ENCODE data around the gene INAFM1.

The INAFM1 gene

DNA sequence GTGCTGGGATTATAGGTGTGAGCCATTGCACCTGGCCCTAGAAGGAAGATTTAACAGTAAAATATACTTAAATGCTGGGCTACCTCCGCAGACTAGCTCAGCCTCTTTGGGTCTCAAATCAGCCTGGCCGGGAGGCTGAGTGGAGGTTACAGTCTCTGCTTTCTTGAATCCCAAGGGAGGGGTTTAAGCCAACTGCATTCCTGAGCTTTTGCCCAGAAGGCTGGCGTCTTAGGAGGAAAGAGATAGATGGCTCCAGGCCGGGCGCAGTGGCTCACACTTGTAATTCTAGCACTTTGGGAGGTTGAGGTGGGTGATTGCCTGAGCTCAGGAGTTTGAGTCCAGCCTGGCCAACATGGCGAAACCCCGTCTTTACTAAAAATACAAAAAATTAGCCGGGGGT, 34.4 kb downstream of the INAFM1 start:
- in situ Hi-C loops (cut with MboI; ENCODE audit: low sequenced_read_pairs) = no loop called here

DNA sequence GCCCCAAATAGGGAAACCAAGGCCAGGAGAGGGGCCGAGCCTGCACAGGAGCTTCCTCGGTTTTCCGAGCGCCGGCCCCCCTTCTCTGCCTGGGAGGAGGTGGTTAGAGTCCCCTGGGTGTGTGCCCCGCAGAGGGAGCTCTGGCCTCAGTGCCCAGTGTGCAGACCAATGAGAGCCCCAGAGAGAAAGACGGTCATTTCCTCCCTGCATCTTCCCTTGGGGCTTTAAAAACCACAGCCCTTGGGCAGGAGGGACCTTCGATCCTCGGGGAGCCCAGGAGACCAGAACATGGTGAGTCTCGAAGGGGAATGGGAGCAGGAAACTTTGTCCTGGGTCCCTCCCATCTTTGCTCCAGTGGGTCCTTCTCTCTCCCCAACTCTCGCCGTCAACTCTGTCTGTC, 34.9 kb downstream of the INAFM1 start, which contains the start of gene C5AR1:
C5AR1 (plus strand) TSS at position 254 of the 400 bp plus-strand sequence; CDS start at position 289, 35 bp downstream.
- in situ Hi-C loops (cut with MboI; ENCODE audit: low sequenced_read_pairs) = no loop called here

DNA sequence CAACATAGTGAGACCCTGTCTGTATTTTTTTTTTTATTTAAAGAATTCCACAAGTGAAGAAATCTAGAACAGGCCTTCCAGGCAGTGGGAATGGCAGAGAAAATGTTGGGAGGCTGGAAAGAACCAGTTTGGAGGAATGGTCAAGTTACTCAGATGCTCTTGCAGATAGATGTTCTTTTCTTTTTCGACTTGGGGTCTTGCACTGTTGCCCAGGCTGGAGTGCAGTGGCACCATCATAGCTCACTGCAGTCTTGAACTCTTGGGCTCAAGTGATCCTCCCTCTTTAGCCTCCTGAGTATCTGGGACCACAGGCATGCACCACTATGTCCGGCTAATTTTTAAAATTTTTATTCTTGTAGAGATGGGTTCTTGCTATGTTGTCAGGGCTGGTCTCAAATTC, 35.6 kb downstream of the INAFM1 start:
- in situ Hi-C loops (cut with MboI; ENCODE audit: low sequenced_read_pairs) = no loop called here

DNA sequence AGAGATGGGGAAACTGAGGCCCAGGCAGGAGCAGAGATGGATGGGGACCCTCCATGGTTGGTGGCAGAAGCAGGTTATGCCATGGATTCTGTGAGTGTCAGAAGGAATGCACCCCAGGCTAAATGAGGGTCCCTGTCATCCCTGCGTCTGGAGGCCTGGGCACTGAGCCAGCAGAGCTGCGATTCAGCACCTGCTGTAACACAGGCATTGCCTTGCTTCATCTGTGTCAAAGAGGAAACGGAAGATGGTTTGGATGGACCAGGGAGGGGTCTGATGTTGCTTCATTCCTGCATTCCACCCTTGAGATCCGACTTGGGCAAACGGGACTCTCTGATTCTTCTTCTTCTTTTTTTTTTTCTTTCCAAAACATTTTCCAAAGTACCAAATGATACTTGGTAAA, 36.1 kb downstream of the INAFM1 start:
- in situ Hi-C loops (cut with MboI; ENCODE audit: low sequenced_read_pairs) = no loop called here

DNA sequence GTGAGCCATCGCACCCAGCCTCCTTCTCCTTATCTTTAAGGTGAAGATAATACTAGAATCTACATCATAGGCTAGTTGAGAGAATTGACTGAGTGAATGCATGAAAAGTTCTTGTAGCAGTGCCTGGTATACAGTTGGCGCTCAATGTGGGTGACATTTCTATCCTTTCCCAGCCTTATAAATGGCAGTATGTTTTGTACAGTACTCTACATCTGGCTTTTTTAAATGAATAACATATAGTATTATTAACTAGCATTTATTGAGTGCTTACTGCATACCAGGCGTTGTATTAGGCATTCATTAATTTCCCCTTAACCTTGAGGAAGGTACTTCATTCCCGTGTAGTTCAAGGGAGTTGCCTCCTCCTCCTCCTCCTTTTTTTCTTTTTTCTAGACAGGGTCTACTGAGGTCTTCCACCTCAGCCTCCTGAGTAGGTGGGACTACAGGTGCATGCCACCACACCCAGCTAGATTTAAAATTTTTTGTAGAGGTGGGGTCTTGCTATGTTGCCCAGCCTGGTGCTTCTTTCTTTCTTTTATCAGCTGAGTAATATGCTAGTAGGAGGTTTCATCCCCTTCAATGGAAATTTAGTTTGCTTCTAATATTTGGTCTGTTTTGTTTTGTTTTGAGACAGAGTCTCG, 37.8 kb downstream of the INAFM1 start:
- in situ Hi-C loops (cut with MboI; ENCODE audit: low sequenced_read_pairs) = no loop called here

DNA sequence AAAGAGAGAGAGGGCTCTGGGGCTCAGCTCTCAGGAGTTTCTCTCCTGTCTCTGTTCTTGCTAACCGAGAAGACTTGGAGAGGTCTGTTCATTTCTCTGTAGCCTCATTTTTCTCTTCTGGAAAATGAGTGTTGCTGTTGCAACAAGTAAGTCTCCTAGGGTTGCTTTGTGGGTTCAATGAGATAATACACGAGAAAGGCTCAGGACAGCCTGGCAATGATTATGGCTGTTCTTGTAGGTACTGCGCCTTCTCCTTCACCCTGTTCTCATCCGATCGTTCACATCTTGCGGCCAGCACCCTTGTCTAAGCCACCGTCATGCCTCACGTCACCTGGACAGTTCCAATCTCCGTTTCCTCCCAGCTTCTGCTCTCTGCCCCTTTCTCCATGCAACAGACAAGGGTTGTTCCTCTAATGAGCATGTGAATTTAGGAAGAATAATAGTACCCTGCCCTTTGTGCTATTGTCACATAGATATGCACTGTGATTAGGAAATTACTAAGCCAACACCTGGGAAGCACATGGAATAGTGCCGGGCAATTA, 39.1 kb downstream of the INAFM1 start:
- in situ Hi-C loops (cut with MboI; ENCODE audit: low sequenced_read_pairs) = no loop called here

DNA sequence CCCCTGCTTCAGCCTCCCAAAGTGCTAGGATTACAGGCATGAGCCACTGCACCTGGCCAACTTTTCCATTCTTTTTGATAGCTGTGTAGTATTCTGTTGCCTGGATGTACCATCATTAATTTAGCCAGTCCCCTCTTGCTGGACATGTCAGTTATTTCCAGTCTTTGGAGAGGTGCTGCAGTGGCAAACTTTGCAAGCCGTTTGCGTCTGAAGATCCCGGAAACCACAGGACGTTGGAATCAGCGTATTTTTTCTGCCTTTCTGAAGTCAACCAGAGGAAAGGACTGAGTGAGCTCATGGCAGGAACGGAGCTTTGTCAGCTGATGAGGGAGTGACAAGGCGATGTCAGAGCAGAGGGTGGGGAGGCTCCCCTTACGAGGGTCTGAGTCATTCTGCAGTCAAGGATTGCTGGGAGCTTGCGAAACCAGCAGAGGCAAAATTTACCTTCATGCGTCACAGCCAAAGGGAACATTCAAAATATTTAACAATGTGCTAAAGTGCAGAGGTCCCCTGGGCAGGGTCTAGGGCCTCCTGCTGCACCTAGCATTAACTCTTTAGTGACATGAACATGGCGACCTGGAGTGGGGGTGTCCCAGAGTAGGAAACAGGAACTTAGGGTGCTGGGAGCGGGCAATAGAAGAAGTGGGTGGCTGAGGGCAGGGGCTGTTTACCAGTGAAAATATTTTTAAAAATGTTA, 40.6 kb downstream of the INAFM1 start:
- in situ Hi-C loops (cut with MboI; ENCODE audit: low sequenced_read_pairs) = no loop called here

DNA sequence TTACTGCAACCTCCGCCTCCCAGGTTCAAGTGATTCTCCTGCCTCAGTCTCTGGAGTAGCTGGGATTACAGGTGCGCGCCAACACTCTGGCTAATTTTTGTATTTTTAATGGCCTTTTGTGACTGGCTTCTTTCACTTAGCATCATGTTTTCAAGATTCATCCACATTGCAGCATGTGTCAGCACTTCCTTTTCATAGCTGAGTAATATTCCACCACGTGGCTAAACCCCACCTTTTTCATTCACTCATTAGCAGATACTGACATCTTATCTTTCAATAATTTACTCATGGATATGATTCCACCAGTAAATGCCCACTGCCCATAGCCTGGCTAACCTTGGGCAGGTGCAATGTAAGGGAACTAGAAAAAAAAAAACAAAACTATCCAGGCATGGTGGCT, 41.8 kb downstream of the INAFM1 start:
- in situ Hi-C loops (cut with MboI; ENCODE audit: low sequenced_read_pairs) = no loop called here

DNA sequence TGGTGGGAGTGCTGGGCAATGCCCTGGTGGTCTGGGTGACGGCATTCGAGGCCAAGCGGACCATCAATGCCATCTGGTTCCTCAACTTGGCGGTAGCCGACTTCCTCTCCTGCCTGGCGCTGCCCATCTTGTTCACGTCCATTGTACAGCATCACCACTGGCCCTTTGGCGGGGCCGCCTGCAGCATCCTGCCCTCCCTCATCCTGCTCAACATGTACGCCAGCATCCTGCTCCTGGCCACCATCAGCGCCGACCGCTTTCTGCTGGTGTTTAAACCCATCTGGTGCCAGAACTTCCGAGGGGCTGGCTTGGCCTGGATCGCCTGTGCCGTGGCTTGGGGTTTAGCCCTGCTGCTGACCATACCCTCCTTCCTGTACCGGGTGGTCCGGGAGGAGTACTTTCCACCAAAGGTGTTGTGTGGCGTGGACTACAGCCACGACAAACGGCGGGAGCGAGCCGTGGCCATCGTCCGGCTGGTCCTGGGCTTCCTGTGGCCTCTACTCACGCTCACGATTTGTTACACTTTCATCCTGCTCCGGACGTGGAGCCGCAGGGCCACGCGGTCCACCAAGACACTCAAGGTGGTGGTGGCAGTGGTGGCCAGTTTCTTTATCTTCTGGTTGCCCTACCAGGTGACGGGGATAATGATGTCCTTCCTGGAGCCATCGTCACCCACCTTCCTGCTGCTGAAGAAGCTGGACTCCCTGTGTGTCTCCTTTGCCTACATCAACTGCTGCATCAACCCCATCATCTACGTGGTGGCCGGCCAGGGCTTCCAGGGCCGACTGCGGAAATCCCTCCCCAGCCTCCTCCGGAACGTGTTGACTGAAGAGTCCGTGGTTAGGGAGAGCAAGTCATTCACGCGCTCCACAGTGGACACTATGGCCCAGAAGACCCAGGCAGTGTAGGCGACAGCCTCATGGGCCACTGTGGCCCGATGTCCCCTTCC, 45.5 kb downstream of the INAFM1 start:
- in situ Hi-C loops (cut with MboI; ENCODE audit: low sequenced_read_pairs) = no loop called here

DNA sequence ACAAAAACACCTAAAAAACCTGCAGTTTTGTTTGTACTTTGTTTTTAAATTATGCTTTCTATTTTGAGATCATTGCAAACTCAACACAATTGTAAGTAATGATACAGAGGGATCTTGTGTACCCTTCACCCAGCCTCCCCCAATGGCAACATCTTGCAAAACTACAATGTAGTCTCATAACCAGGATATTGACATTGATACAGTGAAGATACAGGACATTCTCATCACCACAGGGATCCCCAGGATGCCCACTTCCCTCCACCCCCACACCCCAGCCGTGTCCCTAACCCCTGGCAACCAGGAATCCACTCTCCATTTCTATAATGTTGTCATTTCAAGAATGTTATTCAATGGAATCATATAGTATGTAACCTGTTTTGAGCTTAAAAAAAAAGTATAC, 46.9 kb downstream of the INAFM1 start:
- in situ Hi-C loops (cut with MboI; ENCODE audit: low sequenced_read_pairs) = no loop called here

DNA sequence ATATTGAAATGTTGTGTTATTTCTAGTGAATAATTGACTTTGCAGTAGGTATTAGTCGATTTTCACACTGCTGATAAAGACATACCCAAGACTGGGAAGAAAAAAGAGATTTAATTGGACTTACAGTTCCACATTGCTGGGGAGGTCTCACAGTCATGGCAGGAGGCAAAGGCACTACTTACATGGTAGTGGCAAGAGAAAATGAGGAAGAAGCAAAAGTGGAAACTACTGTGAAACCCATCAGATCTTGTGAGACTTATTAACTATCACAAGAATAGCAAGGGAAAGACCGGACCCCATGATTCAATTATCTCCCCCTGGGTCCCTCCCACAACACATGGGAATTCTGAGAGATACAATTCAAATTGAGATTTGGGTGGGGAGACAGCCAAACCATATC, 47.4 kb downstream of the INAFM1 start:
- in situ Hi-C loops (cut with MboI; ENCODE audit: low sequenced_read_pairs) = no loop called here

DNA sequence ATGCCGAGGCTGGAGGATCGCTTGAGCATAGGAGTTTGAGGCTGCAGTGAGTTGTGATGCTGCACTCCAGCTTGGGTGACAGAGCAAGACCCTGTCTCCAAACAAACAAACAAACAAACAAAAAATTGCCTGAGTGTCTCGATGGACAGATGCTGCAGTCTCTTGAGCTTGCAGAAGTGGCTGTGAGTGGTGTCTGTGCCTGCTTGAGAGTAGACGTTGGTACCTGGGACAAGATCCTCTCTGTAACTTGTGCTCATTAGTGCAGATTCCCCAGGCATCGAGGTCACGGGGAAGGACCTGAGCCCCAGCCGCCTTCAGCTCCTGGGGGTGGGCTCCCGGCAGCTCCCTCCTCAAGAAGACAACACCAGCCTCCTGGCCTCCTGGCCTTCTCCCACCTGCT, 48.7 kb downstream of the INAFM1 start:
- in situ Hi-C loops (cut with MboI; ENCODE audit: low sequenced_read_pairs) = no loop called here

DNA sequence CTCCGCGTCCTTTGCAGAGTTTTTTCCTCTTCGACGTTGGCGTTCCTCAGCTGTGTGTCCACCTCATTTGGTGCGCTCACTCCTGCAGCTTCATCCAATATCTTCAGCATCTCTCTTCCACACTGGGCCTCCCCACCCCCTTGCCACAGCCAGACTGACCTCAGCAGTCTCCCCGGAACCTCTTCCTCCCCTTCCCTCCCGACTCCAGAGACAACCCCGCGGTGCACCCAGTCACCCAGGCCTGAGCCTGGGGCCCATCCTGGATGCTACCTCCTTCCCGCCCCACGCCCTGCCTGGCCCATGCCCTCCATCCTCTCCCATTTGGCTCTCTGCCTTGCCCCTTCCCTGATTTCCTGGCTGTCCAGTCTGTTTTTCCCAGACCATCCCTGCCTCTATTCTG, 49.2 kb downstream of the INAFM1 start:
- in situ Hi-C loops (cut with MboI; ENCODE audit: low sequenced_read_pairs) = no loop called here

DNA sequence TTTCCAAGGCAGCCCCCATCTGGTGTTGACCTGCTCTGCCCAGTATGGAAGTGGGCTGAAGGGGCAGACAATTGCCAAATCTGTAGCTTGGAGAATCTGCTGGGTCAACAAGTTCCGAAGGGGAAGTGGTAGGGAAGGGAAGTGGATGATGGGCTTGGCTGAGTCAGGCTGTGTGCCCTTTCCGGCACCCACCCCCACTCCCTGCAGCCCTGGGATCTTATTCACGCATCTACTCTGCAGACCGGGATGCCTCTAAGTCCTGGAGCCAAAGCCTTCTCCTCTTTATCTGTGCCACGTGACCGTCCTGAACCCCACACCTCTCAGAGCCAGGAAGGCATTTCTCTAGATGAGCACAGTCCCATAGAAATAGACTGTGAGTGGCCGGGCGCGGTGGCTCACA, 49.8 kb downstream of the INAFM1 start:
- in situ Hi-C loops (cut with MboI; ENCODE audit: low sequenced_read_pairs) = no loop called here
